Left renal pelvis (tissue), 4 donors: Measurements from ENCODE around the gene ARID3B. TPM values are rescaled to one million over a fixed set of nuclear protein-coding genes. Genes with fewer than 3 reads are reported as not detected.
"Not testable (repeated sequence)": the region's sequence is repeated elsewhere in the genome, so short reads cannot be mapped to it uniquely, and the experiment has no call there.

Source experiments
- DNase-seq, 4 donors: peaks; one replicate each; pipeline ENCODE4 v3.0.0-alpha.2; 2013; ENCODE audit warnings: low read depth in 4 of 4, low spot score in 3 of 4
- polyA plus RNA-seq, 4 donors: library from polyadenylated mRNA; unstranded; fragments of 120-200 nt; gene quantifications; one replicate each; pipeline ENCODE4 v1.2.1, GENCODE V29; 2013; ENCODE audit not compliant: insufficient read length in 4 of 4

ARID3B gene
- polyA plus RNA-seq, 4 donors: 5.2 to 17.1 (median 14.9) TPM

GRCh38 chr15:74531144-74531811 is 9.7 kb upstream of the ARID3B start:
- DNase-seq: no peak

- no peak for DNase-seq
These were observed 5.5 kb upstream of the ARID3B start for GRCh38 chr15:74535388-74536084.

GRCh38 chr15:74537736-74538135 is 3.3 kb upstream of the ARID3B start:
- no peak for DNase-seq

GRCh38 chr15:74539521-74539920 is 1.5 kb upstream of the ARID3B start:
- DNase-seq: not testable (repeated sequence)

- DNase-seq: no peak
These were observed 759 bp upstream of the ARID3B start for GRCh38 chr15:74540161-74540760.

- DNase-seq: no peak
These were observed 610 bp downstream of the ARID3B start for GRCh38 chr15:74541494-74542165.

- DNase-seq: no peak
These were observed 1.4 kb downstream of the ARID3B start for GRCh38 chr15:74542166-74543042.

GRCh38 chr15:74543043-74543422 is 2.0 kb downstream of the ARID3B start:
- no peak for DNase-seq

GRCh38 chr15:74543583-74543982 is 2.6 kb downstream of the ARID3B start:
- DNase-seq: no peak

- no peak for DNase-seq
These were observed 4.1 kb downstream of the ARID3B start for GRCh38 chr15:74545086-74545485.

GRCh38 chr15:74545776-74546656 is 5.0 kb downstream of the ARID3B start:
- DNase-seq: peak; percentile 92 to 96 (median 94)

GRCh38 chr15:74547616-74548015 is 6.6 kb downstream of the ARID3B start:
- DNase-seq: no peak

- no peak for DNase-seq
These were observed 7.2 kb downstream of the ARID3B start for GRCh38 chr15:74548241-74548640.

- no peak for DNase-seq
These were observed 8.8 kb downstream of the ARID3B start for GRCh38 chr15:74549816-74550215.

GRCh38 chr15:74551714-74552113 is 10.7 kb downstream of the ARID3B start:
- DNase-seq: no peak

- DNase-seq: no peak
These were observed 11.9 kb downstream of the ARID3B start for GRCh38 chr15:74552773-74553441.

GRCh38 chr15:74555192-74555591 is 14.2 kb downstream of the ARID3B start:
- no peak for DNase-seq

- no peak for DNase-seq
These were observed 17.7 kb downstream of the ARID3B start for GRCh38 chr15:74558706-74559105.

- no peak for DNase-seq
These were observed 22.4 kb downstream of the ARID3B start for GRCh38 chr15:74563442-74563841.
